ENCODE measurements around the gene TASP1. TPM values are rescaled to one million over a fixed set of nuclear protein-coding genes. Genes with fewer than 3 reads are reported as not detected.
A peak's percentile ranks its signal among the peaks of the same experiment; 100 is the strongest.

TASP1 gene
- total and polyA plus RNA-seq, 2 experiments from 2014 or later: 7.6 to 8.4 TPM

DNA sequence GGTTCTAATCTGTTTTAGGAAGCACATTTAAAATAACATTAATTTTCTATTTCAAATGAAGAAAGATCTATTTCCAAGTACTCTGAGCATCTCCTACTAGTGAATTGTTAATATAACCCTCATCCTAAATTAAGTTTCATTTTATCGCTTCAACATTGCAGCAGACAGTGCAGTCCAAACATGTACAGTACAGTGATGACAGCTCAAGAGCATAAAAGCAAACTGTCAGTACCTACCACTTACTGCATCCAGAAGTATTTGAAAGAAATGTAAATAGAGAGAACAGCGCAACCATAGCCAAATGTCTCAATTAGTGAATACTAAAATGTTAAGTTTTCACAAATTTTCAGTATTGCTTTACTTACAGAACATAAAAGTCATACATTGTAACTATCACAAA lies 238.3 kb downstream of the TASP1 start:
- TF ChIP-seq EZH2phosphoT487 (IDR thresholded peaks at IDR 0.05; ENCODE audit: insufficient read depth, low read depth) (no peak), EZH2 (IDR thresholded peaks at IDR 0.05; ENCODE audit: insufficient read depth, poor library complexity, severe bottlenecking) (no peak)
- no peaks in the 10 kb centered on the region for H3K9me2 ChIP-seq (ENCODE audit: insufficient read depth)
- H4K20me1 ChIP-seq (ENCODE audit: insufficient read depth): no peaks in the 10 kb centered on the region
- no peak overlapping the region for H3K27ac ChIP-seq
- no peak overlapping the region for H3K4me2 ChIP-seq (ENCODE audit: unreplicated experiment)
- no peaks in the 10 kb centered on the region for H3K79me2 ChIP-seq (ENCODE audit: insufficient read depth)
- H3K4me1 ChIP-seq (ENCODE audit: insufficient read depth): peaks cover 29% of the 10 kb centered on the region
- H3K36me3 ChIP-seq (ENCODE audit: low read depth): no peaks in the 10 kb centered on the region
- H3K9ac ChIP-seq: no peak overlapping the region
- H2AFZ ChIP-seq: no peak overlapping the region
- WGBS, 2 experiments (ENCODE audit: low coverage in 1 of 2, low lambda C conversion rate in 2 of 2, missing lambda C conversion rate in 2 of 2): 98 to 99% methylated on average over 2 of the region's 2 CpGs
- H3F3A ChIP-seq (ENCODE audit: insufficient read depth): peaks cover 23% of the 10 kb centered on the region
- H3K4me3 ChIP-seq: no peak overlapping the region
- H3K9me3 ChIP-seq (ENCODE audit: low read depth): no peaks in the 10 kb centered on the region
- no peak for DNase-seq
- in situ Hi-C loops (cut with MboI): no loop called here
- H3K27me3 ChIP-seq (replicated peaks; ENCODE audit: insufficient read depth): no peaks in the 10 kb centered on the region

DNA sequence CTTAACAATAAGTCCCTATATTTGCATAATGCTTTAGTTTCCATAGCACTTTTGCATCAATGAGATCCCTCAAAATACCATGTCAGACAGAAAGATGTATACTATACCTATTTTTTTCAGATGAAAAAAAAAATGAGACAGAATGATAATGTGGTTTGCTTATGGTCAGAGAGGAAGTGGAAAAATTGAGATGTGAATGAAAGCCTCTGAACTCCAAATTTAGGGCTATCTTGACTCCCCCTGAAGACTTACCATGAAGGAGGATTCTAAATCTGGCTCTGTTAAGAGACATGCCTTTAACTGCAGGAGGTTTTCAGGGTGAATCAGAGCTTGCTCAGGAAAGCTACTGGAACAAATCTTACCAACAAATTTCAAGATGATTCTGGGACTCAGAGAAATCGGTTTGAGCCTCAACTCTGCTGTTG lies 241.4 kb downstream of the TASP1 start:
- H3K27me3 ChIP-seq (replicated peaks; ENCODE audit: insufficient read depth): no peaks in the 10 kb centered on the region
- H3K4me3 ChIP-seq: no peak overlapping the region
- H2AFZ ChIP-seq: no peak overlapping the region
- no peak overlapping the region for H3K9ac ChIP-seq
- H3K36me3 ChIP-seq (ENCODE audit: low read depth): no peaks in the 10 kb centered on the region
- peaks cover 34% of the 10 kb centered on the region for H3K4me1 ChIP-seq (ENCODE audit: insufficient read depth)
- H3K79me2 ChIP-seq (ENCODE audit: insufficient read depth): no peaks in the 10 kb centered on the region
- WGBS, 2 experiments (ENCODE audit: low coverage in 1 of 2, low lambda C conversion rate in 2 of 2, missing lambda C conversion rate in 2 of 2): 41 to 50% methylated on average over 1 of the region's 1 CpG
- H3F3A ChIP-seq (ENCODE audit: insufficient read depth): peaks cover 23% of the 10 kb centered on the region
- no peaks in the 10 kb centered on the region for H3K9me3 ChIP-seq (ENCODE audit: low read depth)
- in situ Hi-C loops (cut with MboI): no loop called here
- H3K9me2 ChIP-seq (ENCODE audit: insufficient read depth): no peaks in the 10 kb centered on the region
- no peaks in the 10 kb centered on the region for H4K20me1 ChIP-seq (ENCODE audit: insufficient read depth)
- H3K4me2 ChIP-seq (ENCODE audit: unreplicated experiment): peak overlapping the region; percentile 24
- H3K27ac ChIP-seq: peak overlapping the region; percentile 34
- peak; percentile 68 for DNase-seq
- TF ChIP-seq EZH2phosphoT487 (IDR thresholded peaks at IDR 0.05; ENCODE audit: insufficient read depth, low read depth) (no peak), EZH2 (IDR thresholded peaks at IDR 0.05; ENCODE audit: insufficient read depth, poor library complexity, severe bottlenecking) (no peak)

DNA sequence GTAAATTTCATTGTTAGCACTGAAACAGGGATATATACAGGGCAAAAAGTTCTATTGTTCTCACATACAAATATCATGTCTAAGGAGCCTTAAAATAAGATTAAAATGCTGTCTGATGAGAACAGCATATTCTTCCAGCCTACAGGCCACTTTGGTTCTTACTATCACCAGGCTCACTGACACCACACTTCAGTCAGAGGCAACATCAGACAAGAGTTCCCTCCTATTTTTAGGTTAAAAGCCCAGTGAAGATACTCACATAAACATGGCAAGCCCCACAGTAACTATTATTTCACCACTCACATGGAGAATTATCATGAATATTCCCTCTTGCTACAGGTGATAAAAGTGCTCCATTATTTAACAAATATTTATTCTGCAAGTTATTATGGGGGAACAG lies 241.9 kb downstream of the TASP1 start:
- Histone ChIP-seq H4K20me1 (ENCODE audit: insufficient read depth) (no peaks in the 10 kb centered on the region), H3K4me2 (ENCODE audit: unreplicated experiment) (no peak overlapping the region), H3K27me3 (replicated peaks; ENCODE audit: insufficient read depth) (no peaks in the 10 kb centered on the region), H3K27ac (peak overlapping the region; percentile 34), H3F3A (ENCODE audit: insufficient read depth) (peaks cover 23% of the 10 kb centered on the region), H3K79me2 (ENCODE audit: insufficient read depth) (no peaks in the 10 kb centered on the region), H3K4me1 (ENCODE audit: insufficient read depth) (peaks cover 34% of the 10 kb centered on the region), H3K9ac (no peak overlapping the region), H3K9me3 (ENCODE audit: low read depth) (no peaks in the 10 kb centered on the region), H3K4me3 (no peak overlapping the region), H2AFZ (no peak overlapping the region), H3K36me3 (ENCODE audit: low read depth) (no peaks in the 10 kb centered on the region), H3K9me2 (ENCODE audit: insufficient read depth) (no peaks in the 10 kb centered on the region)
- peak; percentile 2 for DNase-seq
- TF ChIP-seq EZH2 (IDR thresholded peaks at IDR 0.05; ENCODE audit: insufficient read depth, poor library complexity, severe bottlenecking) (no peak), EZH2phosphoT487 (IDR thresholded peaks at IDR 0.05; ENCODE audit: insufficient read depth, low read depth) (no peak)
- in situ Hi-C loops (cut with MboI): no loop called here

DNA sequence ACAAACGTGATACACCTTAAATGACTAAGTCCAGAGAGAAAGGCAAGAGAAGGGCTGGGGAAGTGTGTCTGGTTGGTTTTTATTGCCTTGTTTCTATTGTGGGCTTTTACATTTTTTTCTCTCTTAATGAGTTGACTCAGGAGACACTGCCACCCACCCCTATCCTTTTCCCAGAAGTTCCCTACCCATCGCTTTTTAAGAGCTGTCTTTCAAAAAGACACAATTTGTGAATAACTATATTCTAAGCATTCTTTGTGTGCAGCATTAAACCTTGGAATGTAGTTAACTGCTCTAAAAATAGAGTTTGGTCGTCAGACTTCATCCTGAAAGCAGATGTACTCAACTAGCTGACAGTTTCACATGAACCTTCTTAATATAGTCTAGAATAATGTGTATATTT lies 242.7 kb downstream of the TASP1 start:
- no peaks in the 10 kb centered on the region for H3K79me2 ChIP-seq (ENCODE audit: insufficient read depth)
- peaks cover 34% of the 10 kb centered on the region for H3K4me1 ChIP-seq (ENCODE audit: insufficient read depth)
- no peaks in the 10 kb centered on the region for H3K27me3 ChIP-seq (replicated peaks; ENCODE audit: insufficient read depth)
- H4K20me1 ChIP-seq (ENCODE audit: insufficient read depth): no peaks in the 10 kb centered on the region
- peak; percentile 53 for DNase-seq
- TF ChIP-seq EZH2phosphoT487 (IDR thresholded peaks at IDR 0.05; ENCODE audit: insufficient read depth, low read depth) (no peak), EZH2 (IDR thresholded peaks at IDR 0.05; ENCODE audit: insufficient read depth, poor library complexity, severe bottlenecking) (no peak)
- no peak overlapping the region for H3K4me3 ChIP-seq
- H3K36me3 ChIP-seq (ENCODE audit: low read depth): no peaks in the 10 kb centered on the region
- no peak overlapping the region for H3K9ac ChIP-seq
- no peaks in the 10 kb centered on the region for H3K9me3 ChIP-seq (ENCODE audit: low read depth)
- H3K9me2 ChIP-seq (ENCODE audit: insufficient read depth): no peaks in the 10 kb centered on the region
- 30 to 46% methylated on average over 3 of the region's 3 CpGs for WGBS, 2 experiments (ENCODE audit: low coverage in 1 of 2, low lambda C conversion rate in 2 of 2, missing lambda C conversion rate in 2 of 2)
- H3F3A ChIP-seq (ENCODE audit: insufficient read depth): peaks cover 23% of the 10 kb centered on the region
- peak overlapping the region; percentile 14 for H3K4me2 ChIP-seq (ENCODE audit: unreplicated experiment)
- no peak overlapping the region for H2AFZ ChIP-seq
- in situ Hi-C loops (cut with MboI): no loop called here
- peak overlapping the region; percentile 34 for H3K27ac ChIP-seq

DNA sequence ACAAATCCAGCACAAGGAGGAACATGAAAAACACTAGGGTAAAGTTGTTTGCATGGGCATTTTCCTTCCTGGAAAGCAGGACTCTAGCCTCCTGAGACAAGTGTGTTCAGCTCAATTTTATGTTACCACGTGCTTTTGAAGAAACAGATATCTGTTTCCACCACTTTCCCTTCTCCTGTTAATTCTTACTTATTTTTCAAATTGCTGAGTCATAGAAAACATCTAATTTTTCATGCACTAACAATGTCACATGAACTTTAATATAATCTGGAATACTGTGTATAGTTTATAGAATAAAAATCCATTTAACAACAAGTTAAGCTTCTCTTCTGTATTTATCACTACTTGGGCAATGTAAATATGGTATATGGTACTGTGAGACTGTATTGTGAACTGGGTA lies 243.5 kb downstream of the TASP1 start:
- in situ Hi-C loops (cut with MboI): no loop called here
- Histone ChIP-seq H3K36me3 (ENCODE audit: low read depth) (no peaks in the 10 kb centered on the region), H3K9me3 (ENCODE audit: low read depth) (no peaks in the 10 kb centered on the region), H3K27ac (no peak overlapping the region; the same call in 1 of the 2 replicates), H3K4me3 (no peak overlapping the region), H3F3A (ENCODE audit: insufficient read depth) (peaks cover 23% of the 10 kb centered on the region), H3K79me2 (ENCODE audit: insufficient read depth) (no peaks in the 10 kb centered on the region), H4K20me1 (ENCODE audit: insufficient read depth) (no peaks in the 10 kb centered on the region), H3K9me2 (ENCODE audit: insufficient read depth) (no peaks in the 10 kb centered on the region), H2AFZ (no peak overlapping the region), H3K4me1 (ENCODE audit: insufficient read depth) (peaks cover 34% of the 10 kb centered on the region), H3K9ac (no peak overlapping the region), H3K27me3 (replicated peaks; ENCODE audit: insufficient read depth) (no peaks in the 10 kb centered on the region), H3K4me2 (ENCODE audit: unreplicated experiment) (no peak overlapping the region)
- DNase-seq: no peak
- TF ChIP-seq EZH2phosphoT487 (IDR thresholded peaks at IDR 0.05; ENCODE audit: insufficient read depth, low read depth): no peak
- no peak for TF ChIP-seq EZH2 (IDR thresholded peaks at IDR 0.05; ENCODE audit: insufficient read depth, poor library complexity, severe bottlenecking)
- WGBS, 2 experiments (ENCODE audit: low coverage in 1 of 2, low lambda C conversion rate in 2 of 2, missing lambda C conversion rate in 2 of 2): 34 to 45% methylated on average over 1 of the region's 1 CpG
